M059J (cell line): ENCODE measurements around the gene TDRD9. TPM values are rescaled to one million over a fixed set of nuclear protein-coding genes. Genes with fewer than 3 reads are reported as not detected.

Experiments
- DNase-seq: peaks from one replicate; pipeline ENCODE4 v3.0.0-alpha.2; 2012; ENCODE audit warnings: low read depth
- total RNA-seq: library from RNA; depleted of rRNA; stranded (reverse); fragments of >200 nt; shearing (Covaris generic); gene quantifications from 2 replicates; pipeline ENCODE4 v1.2.3, GENCODE V29; 2014

The TDRD9 gene
- total RNA-seq, 1 experiment from 2014 or later, result not detected

- DNase-seq, result no peak
These were observed 138.0 kb downstream of the TDRD9 start for GRCh38 chr14:104066279-104066678.

DNA sequence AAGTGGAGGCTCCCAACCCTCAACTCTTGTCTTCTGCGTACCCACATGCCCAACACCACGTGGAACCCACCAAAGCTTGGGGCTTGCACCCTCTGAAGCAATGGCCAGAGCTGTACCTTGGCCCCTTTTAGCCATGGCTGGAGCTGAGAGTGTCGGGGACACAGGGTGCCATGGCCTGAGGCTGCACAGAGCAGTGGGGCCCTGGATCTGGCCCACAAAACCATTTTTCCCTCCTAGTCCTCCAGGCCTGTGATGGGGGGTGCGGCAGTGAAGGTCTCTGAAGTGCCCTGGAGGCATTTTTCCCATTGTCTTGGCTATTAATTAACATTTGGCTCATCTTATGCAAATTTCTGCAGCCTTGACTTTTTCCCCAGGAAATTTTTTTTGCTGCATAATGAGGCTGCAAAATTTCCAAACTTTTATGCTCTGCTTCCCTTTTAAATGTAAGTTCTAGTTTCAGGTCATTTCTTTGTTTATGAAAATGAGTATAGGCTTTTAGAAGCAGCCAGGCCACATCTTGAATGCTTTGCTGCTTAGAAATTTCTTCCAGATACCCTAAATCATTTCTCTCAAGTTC lies 138.6 kb downstream of the TDRD9 start:
- no peak for DNase-seq

DNA sequence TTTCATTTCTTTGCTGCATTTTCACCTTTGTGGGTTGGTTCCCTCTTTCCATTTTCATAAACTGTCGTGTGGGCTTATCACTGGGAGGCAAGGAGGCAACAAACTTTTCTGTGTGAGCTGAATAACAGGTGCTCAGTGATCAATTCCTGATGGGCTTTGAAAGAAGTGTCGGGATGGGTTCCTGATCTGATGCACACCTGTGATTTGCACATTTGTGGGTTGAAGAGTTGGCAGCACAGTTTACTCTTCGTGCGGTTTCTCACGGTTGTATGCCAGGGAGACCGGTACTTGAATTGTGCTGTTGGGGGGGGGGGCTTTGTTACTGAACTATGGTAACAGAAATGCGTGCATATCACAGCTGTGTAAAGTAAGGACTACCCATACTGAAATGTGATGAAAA lies 141.3 kb downstream of the TDRD9 start:
- DNase-seq, result no peak

GRCh38 chr14:104072586-104072985 lies 144.3 kb downstream of the TDRD9 start:
- no peak for DNase-seq

DNA sequence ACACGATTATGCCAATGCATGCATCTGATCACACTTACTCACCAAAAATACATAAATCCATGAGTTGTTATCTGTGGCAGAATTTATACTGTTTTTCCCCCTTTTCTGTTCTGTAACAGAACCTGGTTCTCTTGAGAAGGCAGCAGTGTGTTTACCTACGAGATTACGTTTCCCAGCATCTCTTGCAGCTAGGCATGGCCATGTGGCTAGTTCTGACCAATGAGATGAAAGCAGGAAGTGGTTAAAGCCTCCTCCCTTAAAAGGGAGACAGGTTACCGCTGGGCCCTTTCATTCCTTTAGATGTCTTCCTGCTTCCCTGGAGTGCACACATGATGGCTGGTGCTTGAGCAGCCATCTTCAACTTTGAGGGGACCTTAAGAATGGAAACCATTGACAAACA lies 145.5 kb downstream of the TDRD9 start:
- DNase-seq, result no peak

GRCh38 chr14:104075530-104076151 lies 147.4 kb downstream of the TDRD9 start:
- no peak for DNase-seq

DNA sequence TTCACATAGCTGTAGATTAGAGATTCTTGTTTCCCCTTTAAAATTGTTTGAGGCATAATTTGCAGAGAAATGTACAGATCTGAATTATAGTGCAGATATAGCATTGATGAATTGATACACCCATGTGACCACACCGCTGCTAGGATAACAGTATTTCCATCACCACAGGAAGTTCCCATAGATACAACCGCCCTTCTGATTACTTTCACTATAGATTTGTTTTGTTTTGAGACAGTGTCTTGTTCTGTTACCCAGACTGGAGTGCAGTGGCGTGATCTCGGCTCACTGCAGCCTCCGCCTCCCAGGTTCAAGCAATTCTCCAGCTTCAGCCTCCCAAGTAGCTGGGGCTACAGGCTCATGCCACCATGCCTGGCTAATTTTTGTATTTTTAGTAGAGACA lies 148.5 kb downstream of the TDRD9 start:
- no peak for DNase-seq

- peak; percentile 73 for DNase-seq
These were observed 149.8 kb downstream of the TDRD9 start for GRCh38 chr14:104078031-104078455.

DNA sequence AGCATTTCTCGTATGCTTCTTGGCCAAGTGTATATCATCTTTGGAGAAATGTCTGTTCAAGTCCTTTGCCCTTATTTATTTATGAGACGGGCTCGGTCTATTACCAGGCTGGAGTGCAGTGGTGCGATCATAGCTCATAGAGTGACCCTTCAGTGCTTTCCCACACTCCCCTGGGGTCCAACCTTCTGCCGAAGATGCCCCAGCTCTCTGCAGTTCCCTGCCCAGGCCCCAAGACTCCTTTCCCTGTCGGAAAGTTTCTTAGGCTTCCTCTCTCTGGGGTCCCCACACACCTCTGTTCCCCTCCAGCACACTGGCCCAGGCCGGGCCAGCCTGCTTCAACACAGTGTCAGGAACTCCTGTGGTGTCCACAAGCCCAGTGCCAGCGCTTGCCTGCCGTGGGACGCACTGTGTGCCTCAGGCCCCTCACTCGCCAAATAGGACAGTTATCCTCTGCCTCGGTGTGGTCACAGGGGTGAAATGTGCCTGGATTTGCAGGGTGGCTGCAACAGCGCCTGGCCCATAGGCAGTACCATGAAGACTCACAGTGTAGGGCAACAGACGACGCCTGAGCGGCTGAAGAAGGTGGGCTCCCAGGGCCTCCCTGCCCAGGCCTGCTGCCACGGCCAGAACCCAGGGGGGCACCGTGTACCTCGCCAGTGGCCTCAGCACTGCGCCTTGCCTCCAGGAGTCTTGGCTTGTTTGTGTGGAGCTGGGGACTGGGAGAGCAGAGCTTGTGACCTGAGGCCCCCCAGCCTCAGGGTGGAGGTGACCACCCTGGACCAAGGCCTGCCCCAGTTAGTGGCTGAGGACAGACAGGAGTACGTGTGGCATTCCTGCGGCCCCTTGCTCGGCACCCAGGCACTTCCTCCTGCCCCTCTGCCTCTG lies 152.4 kb downstream of the TDRD9 start:
- DNase-seq, result no peak

DNA sequence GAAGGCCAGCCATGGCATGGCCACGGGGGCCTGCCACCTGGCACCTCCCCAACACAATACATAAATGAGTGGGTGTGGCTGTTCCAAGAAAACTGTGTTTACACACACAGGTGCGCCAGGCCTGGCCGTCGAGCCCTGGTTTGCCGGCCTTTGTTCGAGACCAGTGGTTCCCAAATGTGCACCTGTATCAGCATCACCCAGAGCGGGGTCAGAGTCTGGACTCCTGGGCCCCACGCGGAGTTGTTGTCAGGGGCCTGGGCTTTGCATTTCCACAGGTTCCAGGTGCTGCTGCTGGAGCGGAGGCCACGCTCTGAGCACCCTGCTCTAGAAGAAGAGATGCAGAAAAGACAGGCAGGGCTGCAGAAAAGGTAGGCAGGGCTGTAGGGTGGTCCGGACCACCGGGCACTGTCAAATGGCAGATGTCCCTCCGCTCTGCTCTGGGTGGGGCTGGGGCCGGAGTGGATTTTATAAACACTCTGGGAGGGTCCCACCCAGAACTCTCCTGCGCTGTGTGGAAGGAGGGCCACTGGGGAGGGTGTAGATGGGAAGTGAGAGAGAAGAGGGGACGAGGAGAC lies 153.1 kb downstream of the TDRD9 start:
- DNase-seq, result no peak

DNA sequence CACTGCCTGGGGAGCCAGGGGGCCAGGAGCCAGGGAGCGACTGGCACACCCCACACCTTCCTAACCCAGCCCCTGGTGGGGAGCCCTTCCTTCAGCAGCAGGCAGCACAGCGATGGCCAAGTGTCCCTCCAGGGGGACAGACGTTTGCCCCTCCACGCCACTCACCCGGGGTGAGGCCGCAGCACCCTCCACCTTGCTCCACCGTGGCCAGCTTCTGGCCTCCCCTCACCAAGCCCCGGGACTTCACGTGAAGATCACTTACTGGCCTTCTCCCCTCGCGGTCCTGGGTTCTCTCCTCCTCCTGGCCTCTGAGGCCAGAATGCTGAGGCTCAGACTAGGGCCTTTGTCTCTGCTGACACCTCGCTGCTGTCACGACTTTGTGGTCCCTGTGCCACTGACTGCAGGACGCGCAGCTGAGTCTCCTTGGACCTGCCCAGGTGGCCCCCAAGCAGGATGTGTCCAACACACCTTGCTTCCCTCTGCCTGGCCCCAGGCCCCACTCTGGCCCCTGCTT lies 153.8 kb downstream of the TDRD9 start:
- DNase-seq, result no peak

DNA sequence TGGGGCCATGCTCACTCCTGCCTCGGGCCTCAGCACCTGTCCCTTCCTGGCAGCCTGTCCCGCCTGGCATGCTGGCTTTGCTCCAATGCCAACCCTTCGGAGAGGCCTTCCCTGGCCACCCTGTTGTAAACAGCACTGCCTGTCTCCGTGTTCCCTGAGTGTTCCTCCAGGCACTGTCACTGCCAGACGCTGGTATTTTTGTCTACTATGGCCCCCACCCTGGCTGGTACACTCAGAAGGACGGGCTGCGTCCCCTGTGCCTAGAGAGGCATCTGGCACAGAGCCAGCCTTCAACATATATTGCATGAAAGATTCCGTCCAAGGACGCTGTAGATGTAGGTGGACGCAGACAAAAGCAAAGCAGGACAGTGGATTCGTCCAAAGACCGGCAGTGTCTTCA lies 154.6 kb downstream of the TDRD9 start:
- no peak for DNase-seq

DNA sequence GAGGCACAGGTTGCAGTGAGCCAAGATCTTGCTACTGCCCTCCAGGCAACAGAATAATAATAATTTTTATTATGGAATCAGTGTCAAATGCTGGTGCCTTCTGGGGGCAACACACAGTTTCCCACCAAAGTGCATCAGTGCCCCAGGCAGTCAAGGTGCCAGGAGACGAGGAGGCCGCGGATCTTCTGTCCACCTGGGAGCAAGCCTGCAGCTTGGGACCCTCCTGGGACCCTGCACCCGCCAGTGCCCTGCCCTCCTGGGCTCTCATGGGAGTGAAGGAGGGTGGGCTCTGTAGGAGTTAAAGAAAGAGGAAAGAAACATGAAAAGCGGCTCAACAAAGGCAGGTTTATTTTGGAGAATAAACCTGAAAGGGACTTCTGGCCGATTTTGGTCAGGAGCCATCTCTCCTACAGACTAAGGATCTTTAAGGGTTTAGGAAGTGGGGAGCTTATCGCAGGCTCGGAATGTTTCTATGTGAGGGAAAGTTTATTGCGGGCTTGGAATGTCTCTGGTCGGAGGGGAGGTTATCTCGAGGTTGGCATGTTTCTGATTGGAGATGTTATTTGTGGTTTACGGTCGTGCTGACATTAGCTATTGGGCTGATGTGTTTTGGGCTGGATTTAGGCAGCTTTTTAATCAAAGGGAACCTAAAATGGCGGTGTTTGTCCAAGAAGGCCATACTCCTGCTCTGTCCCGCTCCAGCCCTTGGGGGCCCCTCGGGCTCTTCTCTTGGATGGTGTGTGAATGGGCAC lies 156.2 kb downstream of the TDRD9 start:
- no peak for DNase-seq

DNA sequence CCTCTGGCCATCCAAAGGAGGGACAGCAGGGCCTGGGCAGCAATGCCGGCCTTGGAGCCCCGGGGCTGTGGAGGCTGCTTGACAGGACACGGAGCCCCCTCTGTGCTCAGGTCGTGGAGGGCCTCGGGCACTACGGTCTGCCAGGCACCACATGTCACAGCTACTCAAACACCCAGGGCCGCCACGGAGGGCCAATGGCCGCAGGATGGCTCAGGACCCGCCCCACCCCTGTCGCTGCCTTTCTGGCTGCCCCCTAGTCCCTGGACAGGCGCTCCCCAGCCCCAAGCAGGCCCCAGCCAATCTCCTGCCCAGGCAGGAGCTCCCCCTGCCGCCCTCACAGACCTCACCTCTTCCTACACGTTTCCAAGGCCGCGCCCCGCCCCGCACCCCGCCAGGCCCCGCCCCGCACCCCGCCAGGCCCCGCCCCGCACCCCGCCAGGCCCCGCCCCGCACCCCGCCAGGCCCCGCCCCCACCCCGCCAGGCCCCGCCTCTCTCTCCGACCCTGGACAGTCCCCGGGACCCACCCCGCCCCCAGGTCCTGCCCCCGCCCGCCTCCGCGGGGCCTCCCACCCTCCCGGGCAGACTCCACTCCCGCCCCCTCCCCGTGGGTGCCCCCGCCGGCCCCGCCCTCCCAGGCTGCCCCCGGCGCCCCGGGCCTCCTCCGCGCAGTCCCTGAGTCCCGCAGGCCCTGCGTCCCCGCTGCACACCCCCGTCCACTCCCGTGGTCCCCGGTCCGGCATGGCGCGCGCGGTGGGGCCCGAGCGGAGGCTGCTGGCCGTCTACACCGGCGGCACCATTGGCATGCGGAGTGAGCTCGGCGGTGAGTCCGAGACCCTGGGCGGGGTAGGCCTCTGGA lies 157.0 kb downstream of the TDRD9 start, which contains the start of gene ASPG:
Gene ASPG, plus strand, starts transcription at position 669 of the 857 bp plus-strand sequence. Its CDS starts 71 bp downstream, at position 740.
- DNase-seq, result no peak

DNA sequence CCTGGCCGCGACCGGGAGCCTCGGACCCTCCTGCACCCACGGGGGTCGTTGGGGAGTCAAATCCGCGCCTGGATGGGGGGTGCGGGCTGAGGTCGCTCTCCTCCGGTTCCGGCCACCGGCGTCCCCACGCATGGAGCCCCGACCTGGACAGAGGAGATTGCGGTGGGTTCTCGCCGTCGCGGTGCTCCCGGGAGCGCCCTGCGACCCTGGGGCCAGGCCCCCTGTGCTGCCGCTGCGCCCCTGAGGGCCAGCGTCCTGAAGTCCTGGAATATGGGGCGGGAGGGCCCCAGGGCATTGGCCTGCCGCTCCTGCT lies 157.6 kb downstream of the TDRD9 start:
- no peak for DNase-seq

DNA sequence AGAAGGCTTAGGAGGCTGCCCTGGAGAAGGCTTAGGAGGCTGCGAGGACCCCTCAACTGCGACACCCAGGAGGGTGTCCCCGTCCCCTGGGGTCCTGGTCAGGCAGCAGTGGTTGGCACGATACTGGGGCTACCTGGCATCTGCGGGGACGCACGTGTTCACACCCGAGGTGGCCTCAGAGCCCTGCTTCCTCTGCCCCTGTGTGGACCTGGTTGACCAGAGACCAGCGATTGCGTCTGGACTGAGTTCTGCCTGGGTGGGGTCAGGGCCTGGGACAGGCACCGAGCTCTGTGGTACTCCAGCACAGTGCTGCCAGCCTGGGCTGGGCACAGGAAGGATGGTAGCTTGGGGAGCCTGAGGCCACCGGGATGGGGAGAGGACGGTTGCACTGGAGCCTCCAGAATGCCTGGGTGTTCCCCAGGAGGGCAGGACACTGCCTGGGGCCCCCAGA lies 158.0 kb downstream of the TDRD9 start:
- no peak for DNase-seq

GRCh38 chr14:104086661-104087461 lies 158.6 kb downstream of the TDRD9 start:
- DNase-seq, result no peak

GRCh38 chr14:104087505-104087904 lies 159.2 kb downstream of the TDRD9 start:
- no peak for DNase-seq

GRCh38 chr14:104087981-104088850 lies 160.0 kb downstream of the TDRD9 start:
- DNase-seq, result no peak
